K562 (cell line): Measurements from ENCODE around the gene POLE2. TPM values are rescaled to one million over a fixed set of nuclear protein-coding genes. Genes with fewer than 3 reads are reported as not detected.

Experiments used
- DEAF1 ChIP-seq: fragments of 450-650 bp; formaldehyde crosslinking; IDR thresholded peaks from 2 replicates; pipeline ENCODE4 v1.4.0; 2020; ENCODE audit warnings: mild to moderate bottlenecking, moderate library complexity
- DMBX1 ChIP-seq: fragments of 250-450 bp; sonication (Bioruptor Pico); IDR thresholded peaks from 2 replicates; pipeline ENCODE4 v1.8.0; 2022; ENCODE audit warnings: inconsistent platforms, mild to moderate bottlenecking, moderate library complexity, borderline replicate concordance
- EGR1 ChIP-seq: fragments of 450-650 bp; conservative IDR thresholded peaks from 2 replicates; pipeline ENCODE4 v1.6.1; 2017; ENCODE audit warnings: mild to moderate bottlenecking
- ELF2 ChIP-seq: fragments of 250-450 bp; sonication (Bioruptor Pico); IDR thresholded peaks from 2 replicates; pipeline ENCODE4 v1.5.0; 2021; ENCODE audit warnings: mild to moderate bottlenecking
- ETS1 ChIP-seq: conservative IDR thresholded peaks from 2 replicates; pipeline ENCODE4 v1.6.1; 2011; ENCODE audit warnings: low read depth, mild to moderate bottlenecking, low read length; ENCODE audit not compliant: control insufficient read depth
- FOXM1 ChIP-seq, 2 experiments: fragments of 450-650 bp in 1 of 2; sonication (generic) in 1 of 2; formaldehyde crosslinking in 1 of 2; IDR thresholded peaks; 2 replicates each; pipeline versions ENCODE4 v1.6.1 to v1.9.0; 2017 to 2022; ENCODE audit warnings: low read depth in 2 of 2, mild to moderate bottlenecking in 2 of 2, missing genetic modification reagents in 1 of 2, moderate library complexity in 1 of 2
- HMGN3 ChIP-seq: IDR thresholded peaks from 2 replicates; pipeline ENCODE4 v1.6.1; 2011; ENCODE audit warnings: borderline replicate concordance, low read depth, mild to moderate bottlenecking, mixed read lengths, low read length; ENCODE audit not compliant: insufficient read length; ENCODE audit errors: extremely low read depth
- HMGXB4 ChIP-seq: sonication (generic); formaldehyde crosslinking; IDR thresholded peaks from 2 replicates; pipeline ENCODE4 v1.8.1; 2023; ENCODE audit warnings: mild to moderate bottlenecking, missing genetic modification reagents
- HNRNPH1 ChIP-seq: fragments of 200-400 bp; formaldehyde crosslinking; optimal IDR thresholded peaks from 2 replicates; pipeline ENCODE3; 2017; ENCODE audit warnings: low read depth, mild to moderate bottlenecking, low read length, moderate library complexity
- LEF1 ChIP-seq: fragments of 450-650 bp; IDR thresholded peaks from 2 replicates; pipeline ENCODE4 v1.6.1; 2016; ENCODE audit warnings: mild to moderate bottlenecking
- MTA1 ChIP-seq: fragments of 450-650 bp; IDR thresholded peaks from 2 replicates; pipeline ENCODE4 v1.6.1; 2017; ENCODE audit warnings: borderline replicate concordance
- MYNN ChIP-seq, 2 experiments: sonication (generic); formaldehyde crosslinking in 1 of 2; IDR thresholded peaks; 2 replicates each; pipeline versions ENCODE4 v1.5.0 to v1.6.1; 2016 to 2020; ENCODE audit warnings: antibody characterized with exemption in 1 of 2, missing genetic modification reagents in 1 of 2
- NCOA2 ChIP-seq, 2 experiments: fragments of 450-650 bp; IDR thresholded peaks; 2 replicates each; pipeline ENCODE4 v1.6.1; 2018; ENCODE audit warnings: mild to moderate bottlenecking in 2 of 2, moderate library complexity in 1 of 2; ENCODE audit not compliant: partially characterized antibody in 2 of 2
- RFX1 ChIP-seq: fragments of 450-650 bp; IDR thresholded peaks from 2 replicates; pipeline ENCODE4 v1.6.1; 2016; ENCODE audit warnings: mild to moderate bottlenecking, moderate library complexity
- RNF2 ChIP-seq: sonication (generic); IDR thresholded peaks from 2 replicates; pipeline ENCODE4 v1.6.1; 2016
- TAF15 ChIP-seq: fragments of 200-400 bp; formaldehyde crosslinking; IDR thresholded peaks from 2 replicates; pipeline ENCODE4 v1.6.1; 2017; ENCODE audit warnings: mild to moderate bottlenecking, low read depth, low read length, moderate library complexity
- TAL1 ChIP-seq: fragments of 450-650 bp; IDR thresholded peaks from 2 replicates; pipeline ENCODE4 v1.6.1; 2016; ENCODE audit warnings: mild to moderate bottlenecking
- WHSC1 ChIP-seq: IDR thresholded peaks from one replicate; pipeline ENCODE4 v1.6.1; 2012; ENCODE audit warnings: low read length, control low read depth, inconsistent platforms
- ZFPM2 ChIP-seq: fragments of 250-450 bp; sonication (Bioruptor Pico); IDR thresholded peaks from 2 replicates; pipeline ENCODE4 v1.5.1; 2022; ENCODE audit warnings: mild to moderate bottlenecking
- ZNF224 ChIP-seq: sonication (generic); formaldehyde crosslinking; IDR thresholded peaks from 2 replicates; pipeline ENCODE4 v1.8.0; 2022; ENCODE audit warnings: mild to moderate bottlenecking, missing genetic modification reagents
- ZNF263 ChIP-seq: sonication (generic); formaldehyde crosslinking; IDR thresholded peaks from 2 replicates; pipeline ENCODE4 v1.8.0; 2022; ENCODE audit warnings: mild to moderate bottlenecking, missing genetic modification reagents, borderline replicate concordance
- ZNF277 ChIP-seq: fragments of 250-450 bp; sonication (Bioruptor Pico); IDR thresholded peaks from 2 replicates; pipeline ENCODE4 v1.8.0; 2022; ENCODE audit warnings: inconsistent platforms, mild to moderate bottlenecking, moderate library complexity, borderline replicate concordance
- ZNF780A ChIP-seq: fragments of 250-450 bp; sonication (Bioruptor Pico); IDR thresholded peaks from 2 replicates; pipeline ENCODE4 v1.5.0; 2021; ENCODE audit warnings: mild to moderate bottlenecking
- polyA plus RNA-seq, 8 experiments: library from polyadenylated mRNA; depleted of rRNA in 4 of 8; stranded (reverse) in 5 of 8; unstranded in 3 of 8; fragments of >200 nt; fragmentation: Nextera tagmentation in 2 of 8; fragmentation: Illumina TruSeq in 1 of 8; extraction: Ambion mirVana in 2 of 8; extraction: Trizol in 1 of 8; gene quantifications; 2 replicates each; pipeline versions ENCODE4 v1.2.1 to v1.2.3, GENCODE V29; 2011 to 2014; ENCODE audit warnings: inconsistent platforms in 1 of 8, missing spikeins in 1 of 8
- total RNA-seq, 7 experiments: library from RNA; depleted of rRNA in 6 of 7; stranded (reverse); fragments of >200 nt in 6 of 7; fragmentation: Illumina TruSeq in 2 of 7; extraction: Trizol in 2 of 7; gene quantifications; 2 replicates each; pipeline versions ENCODE4 v1.2.1 to v1.2.3, GENCODE V29; 2011 to 2021; ENCODE audit warnings: low replicate concordance in 1 of 7

POLE2 gene
- total and polyA plus RNA-seq, 9 of the 15 experiments (the other 6 are each of a cell fraction or from before 2014, with no cell fraction given), result 30.7 to 78.4 (median 55.4) TPM

- TF ChIP-seq HMGXB4 (CRISPR knock-in tag), result no peak
- TF ChIP-seq DMBX1, result peak; percentile 81
- no peak for TF ChIP-seq MYNN (IDR thresholded peaks at IDR 0.05)
- TF ChIP-seq MYNN (CRISPR knock-in tag; IDR thresholded peaks at IDR 0.05), result no peak
- 0 out of 2 replicates have a peak, but pooled peaks have one; percentile 51 for TF ChIP-seq ZNF263 (CRISPR knock-in tag)
- no peak for TF ChIP-seq MTA1
- no peak for TF ChIP-seq ZNF224 (CRISPR knock-in tag)
- no peak for TF ChIP-seq TAF15
- TF ChIP-seq HNRNPH1, result no peak
- no peak for TF ChIP-seq RFX1
- TF ChIP-seq ELF2 (CRISPR knock-in tag), result no peak
- TF ChIP-seq RNF2, result peak; percentile 30
- TF ChIP-seq HMGN3, result peak; percentile 79
- no peak for TF ChIP-seq WHSC1
- TF ChIP-seq FOXM1 (IDR thresholded peaks at IDR 0.05; ENCODE audit: low read depth), result no peak
- TF ChIP-seq FOXM1 (CRISPR knock-in tag; IDR thresholded peaks at IDR 0.05; ENCODE audit: low read depth), result peak; percentile 71; the same call in 1 of the 2 replicates
- no peak for TF ChIP-seq ZNF780A (CRISPR knock-in tag)
- no peak for TF ChIP-seq NCOA2 (IDR thresholded peaks at IDR 0.05; ENCODE audit: partially characterized antibody in 2 of 2)
- no peak for TF ChIP-seq ZFPM2 (CRISPR knock-in tag)
- no peak for TF ChIP-seq EGR1
- peak; percentile 60 for TF ChIP-seq ETS1
- TF ChIP-seq DEAF1 (CRISPR knock-in tag), result no peak
- TF ChIP-seq TAL1, result no peak
- no peak for TF ChIP-seq LEF1
- TF ChIP-seq ZNF277, result no peak
Observed at GRCh38 chr14:49687942-49688700, at the start of gene POLE2 (continued).
